Uterus (tissue), 4 donors: Measurements from ENCODE around the gene CBLN2. TPM values are rescaled to one million over a fixed set of nuclear protein-coding genes. Genes with fewer than 3 reads are reported as not detected.
A peak's percentile ranks its signal among the peaks of the same experiment; 100 is the strongest.

Experiments used
- DNase-seq, 2 donors: peaks; one replicate each; pipeline ENCODE4 v3.0.0-alpha.2; 2019 to 2020
- H3K27ac ChIP-seq, 2 donors: fragments of 200-600 bp; sonication (generic); 1 replicate in 1 of 2; 2 replicates in 1 of 2; pipeline ENCODE4 v1.5.1; 2016 to 2018
- H3K27me3 ChIP-seq, 2 donors: fragments of 200-600 bp; sonication (generic); one replicate each; pipeline ENCODE4 v1.5.1; 2018 to 2019; ENCODE audit warnings: control low read depth in 1 of 2
- H3K36me3 ChIP-seq, 2 donors: fragments of 200-600 bp; sonication (generic); one replicate each; pipeline ENCODE4 v1.5.1; 2019; ENCODE audit warnings: control low read depth in 1 of 2
- H3K4me1 ChIP-seq, 2 donors: fragments of 200-600 bp; sonication (generic); one replicate each; pipeline ENCODE4 v1.5.1; 2018 to 2019; ENCODE audit warnings: control low read depth in 1 of 2
- H3K4me3 ChIP-seq, 2 donors: fragments of 200-600 bp; sonication (generic); 1 replicate in 1 of 2; 2 replicates in 1 of 2; pipeline ENCODE4 v1.5.1; 2018 to 2019; ENCODE audit warnings: mild to moderate bottlenecking in 1 of 2
- H3K9me3 ChIP-seq, 2 donors: fragments of 200-600 bp; sonication (generic); one replicate each; pipeline ENCODE4 v1.5.1; 2019; ENCODE audit warnings: control low read depth in 1 of 2
- POLR2A ChIP-seq, 2 donors: fragments of 450-650 bp; IDR thresholded peaks; one replicate each; pipeline ENCODE4 v1.6.1; 2016; ENCODE audit warnings: antibody characterized with exemption in 2 of 2, mild to moderate bottlenecking in 1 of 2, moderate library complexity in 1 of 2
- intact Hi-C: fragments of 100-400 bp; cut with DNase I; formaldehyde crosslinking; loops from one replicate; pipeline ENCODE4 v1.15.1; 2023; ENCODE audit warnings: low total_unique reads
- total RNA-seq, 4 donors: library from RNA; depleted of rRNA in 3 of 4; stranded (reverse); fragments of >200 nt in 3 of 4; gene quantifications; one replicate each; pipeline versions ENCODE4 v1.1.0 to v1.2.4, GENCODE V29; 2014 to 2023
- TF ChIP-seq, protein P1 (sequence below), 4 experiments: fragments of 200-600 bp in 2 of 4; fragments of 450-650 bp in 2 of 4; sonication (generic) in 2 of 4; IDR thresholded peaks; one replicate each; pipeline ENCODE4 v1.5.1; 2016 to 2019; ENCODE audit warnings: antibody characterized with exemption in 4 of 4, mild to moderate bottlenecking in 2 of 4, moderate library complexity in 1 of 4
- donor health status: DM: yes; HTN: yes; CAD: no.

Gene CBLN2
- 10 to 100 TPM in 1 of 4 donors, not detected in 3; 17.1 TPM for total RNA-seq

DNA sequence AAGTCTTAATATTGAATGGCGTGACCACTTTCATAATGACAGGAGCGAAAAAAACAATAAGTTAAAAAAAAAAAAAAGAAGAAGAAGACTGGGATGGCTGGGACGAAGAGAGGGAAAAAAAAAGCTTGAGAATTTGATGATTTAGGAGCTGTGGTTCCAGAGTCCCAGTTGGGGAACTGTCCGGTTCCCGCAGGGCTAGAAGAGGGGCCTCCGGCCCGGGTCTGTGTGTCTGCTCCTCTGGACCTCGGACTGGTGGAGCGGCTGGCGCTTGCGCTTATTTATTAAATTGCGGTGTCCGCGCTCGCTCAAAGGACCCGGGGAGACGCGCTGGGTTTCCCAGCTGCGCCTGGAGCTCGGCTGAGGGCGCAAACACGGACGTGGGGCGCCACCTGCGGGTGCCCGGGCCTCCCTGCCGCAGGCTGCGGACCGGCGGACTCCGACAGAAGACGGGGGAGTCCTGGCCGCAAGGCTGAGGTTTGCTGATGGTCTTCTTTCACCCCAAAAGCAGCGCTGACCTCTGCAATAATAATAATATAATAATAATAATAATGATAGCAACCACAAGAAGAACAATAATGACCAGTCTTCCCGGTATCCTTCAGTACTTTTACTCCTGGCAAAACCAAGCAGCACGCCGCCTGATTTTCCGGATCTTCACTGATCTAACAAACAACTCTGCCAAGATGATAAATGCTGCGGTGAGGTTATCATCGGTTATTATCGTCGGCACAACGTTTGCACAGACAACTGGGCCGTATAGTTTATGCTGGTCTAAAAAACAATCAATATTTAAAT lies at the start of gene CBLN2:
Gene CBLN2 (minus strand): TSS at position 251 of the 795 bp plus-strand sequence. CDS start 2,182 bp downstream, outside the sequence.
- Histone ChIP-seq H3K4me1 (no peaks in the 10 kb centered on the region), H3K4me3 (no peak within 1 kb of the TSS), H3K27me3 (peaks cover 0 to 5% of the 10 kb centered on the region in 2 donors), H3K9me3 (no peaks in the 10 kb centered on the region), H3K36me3 (no peaks in the 10 kb centered on the region), H3K27ac (no peak within 1 kb of the TSS)
- intact Hi-C loops, result no loop called here
- no peak for TF ChIP-seq POLR2A (IDR thresholded peaks at IDR 0.05)
- TF ChIP-seq, protein P1, sequence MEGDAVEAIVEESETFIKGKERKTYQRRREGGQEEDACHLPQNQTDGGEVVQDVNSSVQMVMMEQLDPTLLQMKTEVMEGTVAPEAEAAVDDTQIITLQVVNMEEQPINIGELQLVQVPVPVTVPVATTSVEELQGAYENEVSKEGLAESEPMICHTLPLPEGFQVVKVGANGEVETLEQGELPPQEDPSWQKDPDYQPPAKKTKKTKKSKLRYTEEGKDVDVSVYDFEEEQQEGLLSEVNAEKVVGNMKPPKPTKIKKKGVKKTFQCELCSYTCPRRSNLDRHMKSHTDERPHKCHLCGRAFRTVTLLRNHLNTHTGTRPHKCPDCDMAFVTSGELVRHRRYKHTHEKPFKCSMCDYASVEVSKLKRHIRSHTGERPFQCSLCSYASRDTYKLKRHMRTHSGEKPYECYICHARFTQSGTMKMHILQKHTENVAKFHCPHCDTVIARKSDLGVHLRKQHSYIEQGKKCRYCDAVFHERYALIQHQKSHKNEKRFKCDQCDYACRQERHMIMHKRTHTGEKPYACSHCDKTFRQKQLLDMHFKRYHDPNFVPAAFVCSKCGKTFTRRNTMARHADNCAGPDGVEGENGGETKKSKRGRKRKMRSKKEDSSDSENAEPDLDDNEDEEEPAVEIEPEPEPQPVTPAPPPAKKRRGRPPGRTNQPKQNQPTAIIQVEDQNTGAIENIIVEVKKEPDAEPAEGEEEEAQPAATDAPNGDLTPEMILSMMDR (IDR thresholded peaks at IDR 0.05), result peak in 3 of 4 experiments; percentile 13 to 36 (median 23)
- DNase-seq, result no peak

- H3K4me1 ChIP-seq, result no peaks in the 10 kb centered on the region
- no peak for DNase-seq
- TF ChIP-seq, protein P1 (IDR thresholded peaks at IDR 0.05), result no peak
- no peak for TF ChIP-seq POLR2A (IDR thresholded peaks at IDR 0.05)
- H3K27ac ChIP-seq, result no peak overlapping the region
- H3K4me3 ChIP-seq, result no peak overlapping the region
- no peaks in the 10 kb centered on the region for H3K9me3 ChIP-seq
- H3K27me3 ChIP-seq, result no peaks in the 10 kb centered on the region
- H3K36me3 ChIP-seq, result no peaks in the 10 kb centered on the region
- intact Hi-C loops, result no loop called here
Measured at GRCh38 chr18:72588360-72588759, 44.2 kb upstream of the CBLN2 start.

- Histone ChIP-seq H3K36me3 (no peaks in the 10 kb centered on the region), H3K27ac (no peak overlapping the region), H3K9me3 (no peaks in the 10 kb centered on the region), H3K27me3 (no peaks in the 10 kb centered on the region), H3K4me3 (no peak overlapping the region), H3K4me1 (no peaks in the 10 kb centered on the region)
- no peak for DNase-seq
- no peak for TF ChIP-seq POLR2A (IDR thresholded peaks at IDR 0.05)
- TF ChIP-seq, protein P1 (IDR thresholded peaks at IDR 0.05), result no peak
- intact Hi-C loops, result no loop called here
Measured at GRCh38 chr18:72584787-72585186, 40.6 kb upstream of the CBLN2 start.

DNA sequence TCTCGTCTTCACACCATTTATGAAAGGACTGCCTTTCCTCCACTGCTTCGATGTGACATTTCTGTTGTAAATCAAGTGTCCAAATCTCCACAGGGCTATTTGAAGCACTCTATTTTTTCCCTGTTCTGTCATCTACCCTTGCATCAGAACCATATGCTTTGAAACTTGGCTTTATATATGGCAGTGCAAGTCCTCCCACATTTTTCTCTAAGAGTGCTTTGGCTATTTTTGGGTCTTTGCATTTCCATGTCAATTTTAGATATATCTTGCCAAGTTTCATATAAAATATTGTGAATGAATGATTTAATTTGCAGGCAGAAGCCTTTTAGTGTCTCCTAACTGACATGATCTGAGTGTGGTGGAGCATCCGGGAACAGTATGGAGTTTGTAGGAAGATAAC lies 37.8 kb upstream of the CBLN2 start:
- intact Hi-C loops, result no loop called here
- Histone ChIP-seq H3K27me3 (no peaks in the 10 kb centered on the region), H3K27ac (no peak overlapping the region), H3K4me1 (no peaks in the 10 kb centered on the region), H3K4me3 (no peak overlapping the region), H3K36me3 (no peaks in the 10 kb centered on the region), H3K9me3 (no peaks in the 10 kb centered on the region)
- TF ChIP-seq, protein P1 (IDR thresholded peaks at IDR 0.05), result no peak
- TF ChIP-seq POLR2A (IDR thresholded peaks at IDR 0.05), result no peak
- no peak for DNase-seq

- H3K4me3 ChIP-seq, result no peak overlapping the region
- H3K9me3 ChIP-seq, result no peaks in the 10 kb centered on the region
- H3K27ac ChIP-seq, result no peak overlapping the region
- no peak for DNase-seq
- intact Hi-C loops, result no loop called here
- no peaks in the 10 kb centered on the region for H3K36me3 ChIP-seq
- H3K4me1 ChIP-seq, result no peaks in the 10 kb centered on the region
- TF ChIP-seq, protein P1 (IDR thresholded peaks at IDR 0.05), result no peak
- no peak for TF ChIP-seq POLR2A (IDR thresholded peaks at IDR 0.05)
- H3K27me3 ChIP-seq, result no peaks in the 10 kb centered on the region
Measured at GRCh38 chr18:72572896-72573295, 28.8 kb upstream of the CBLN2 start.
